Measurements from ENCODE around the gene RASAL2. TPM values are rescaled to one million over a fixed set of nuclear protein-coding genes. Genes with fewer than 3 reads are reported as not detected.

Gene RASAL2
- polyA plus RNA-seq, 1 donor = 17.0 TPM

DNA sequence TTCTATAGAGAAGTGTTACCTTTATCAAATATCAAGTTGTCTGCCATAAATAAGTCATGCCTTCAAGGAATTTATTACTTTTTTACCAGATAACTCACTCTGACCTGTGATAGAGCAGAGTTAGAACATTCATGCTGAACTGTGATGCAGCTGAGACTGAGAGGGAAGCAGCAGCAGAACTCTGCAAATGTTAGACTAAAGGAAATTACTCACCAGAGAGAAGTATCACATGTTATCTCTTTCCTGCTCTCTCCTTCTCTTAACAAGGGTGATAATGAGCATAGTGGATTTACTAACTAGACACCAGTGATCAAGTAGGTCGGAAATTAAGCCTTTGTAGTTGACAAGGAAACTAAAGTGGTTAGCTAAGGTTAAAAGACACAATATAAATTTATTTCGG, 181.6 kb downstream of the RASAL2 start:
- 80% methylated on average over 1 of the region's 2 CpGs for WGBS (ENCODE audit: insufficient coverage, low lambda C conversion rate)
- Histone ChIP-seq H3K36me3 (ENCODE audit: control insufficient read depth, insufficient read depth, low read length) (no peaks in the 10 kb centered on the region), H3K4me1 (ENCODE audit: control insufficient read depth, insufficient read depth, low read length) (peaks cover 3% of the 10 kb centered on the region), H3K27me3 (ENCODE audit: control insufficient read depth, insufficient read depth, low read length) (no peaks in the 10 kb centered on the region), H3K9me3 (ENCODE audit: control insufficient read depth, low read depth, low read length) (no peaks in the 10 kb centered on the region), H3K4me3 (ENCODE audit: low read length) (no peak overlapping the region), H3K27ac (ENCODE audit: low read length) (peak overlapping the region; percentile 36)
- peak in 1 of 2 donors; percentile 20 for DNase-seq

DNA sequence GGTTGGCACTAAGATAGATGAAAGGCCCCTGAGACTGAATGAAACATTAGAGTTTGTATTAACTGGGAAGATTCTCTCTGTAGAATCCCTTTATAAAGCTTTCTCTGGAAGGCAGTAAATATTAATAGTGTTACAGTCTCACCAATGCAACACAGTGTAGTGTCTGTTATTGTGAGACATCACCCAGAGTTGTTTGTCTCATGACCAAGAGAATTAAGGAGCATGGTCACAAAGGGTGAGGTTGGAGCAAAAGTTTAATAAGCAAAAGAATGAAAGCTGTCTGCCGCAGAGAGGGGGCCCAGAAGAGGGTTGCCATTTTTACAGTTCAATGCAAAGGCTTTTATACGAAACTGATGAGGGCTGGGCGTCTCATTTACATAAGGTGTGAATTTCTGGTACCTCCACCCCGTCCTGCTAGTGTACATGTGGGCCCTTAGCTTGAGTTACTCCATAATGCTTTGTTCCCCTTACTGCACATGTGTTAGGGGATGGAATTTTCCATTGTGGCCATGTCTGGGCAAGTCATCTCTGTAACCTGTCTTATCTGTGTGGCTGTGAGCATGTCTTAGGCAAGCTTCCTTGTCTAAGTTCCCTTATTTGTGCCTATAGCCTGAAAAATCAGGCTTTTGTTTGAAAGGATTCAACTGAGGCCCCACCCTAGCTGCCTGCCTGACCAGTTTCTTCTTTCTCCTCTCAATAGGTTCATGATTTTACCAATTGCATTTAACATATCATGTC, 184.1 kb downstream of the RASAL2 start:
- H3K27me3 ChIP-seq (ENCODE audit: control insufficient read depth, insufficient read depth, low read length) = no peaks in the 10 kb centered on the region
- DNase-seq = no peak
- no peak overlapping the region for H3K4me3 ChIP-seq (ENCODE audit: low read length)
- WGBS (ENCODE audit: insufficient coverage, low lambda C conversion rate) = 100% methylated on average over 1 of the region's 4 CpGs
- H3K9me3 ChIP-seq (ENCODE audit: control insufficient read depth, low read depth, low read length) = no peaks in the 10 kb centered on the region
- peaks cover 3% of the 10 kb centered on the region for H3K4me1 ChIP-seq (ENCODE audit: control insufficient read depth, insufficient read depth, low read length)
- no peaks in the 10 kb centered on the region for H3K36me3 ChIP-seq (ENCODE audit: control insufficient read depth, insufficient read depth, low read length)
- H3K27ac ChIP-seq (ENCODE audit: low read length) = no peak overlapping the region

DNA sequence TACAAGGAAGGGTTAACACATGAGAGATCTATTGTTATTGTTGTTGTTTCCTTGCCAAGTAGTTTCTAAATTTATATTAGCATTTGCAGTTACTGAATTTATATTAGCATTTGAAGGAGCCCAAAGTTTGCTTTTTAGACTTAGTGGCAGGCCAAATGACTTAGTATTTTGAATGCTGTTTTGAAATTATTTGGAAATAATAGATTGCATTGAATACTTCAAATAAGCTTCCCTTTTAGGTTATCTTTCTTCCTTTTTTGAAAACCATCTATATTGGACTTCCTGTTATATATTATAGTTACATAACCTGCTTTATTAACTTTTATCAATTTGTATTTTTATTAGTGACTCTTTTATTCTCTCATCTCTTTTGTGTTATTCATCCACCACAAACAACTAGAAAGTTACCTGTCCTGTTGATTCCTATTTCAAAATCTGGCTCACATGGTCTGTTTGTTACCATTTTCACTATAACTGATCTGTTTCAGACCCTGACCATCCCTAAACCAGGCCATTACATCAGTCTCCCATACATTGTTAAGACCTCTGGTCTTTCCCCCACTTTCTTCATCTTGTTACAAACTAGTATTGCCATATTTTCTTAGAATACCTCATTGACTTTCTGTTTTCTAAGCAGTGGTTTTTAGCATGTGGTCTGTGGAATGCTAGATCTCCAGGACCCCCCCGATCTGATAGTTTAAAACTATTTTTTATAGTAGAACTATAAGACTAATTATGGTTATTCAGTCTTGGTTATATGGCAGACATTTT, 185.2 kb downstream of the RASAL2 start:
- Histone ChIP-seq H3K9me3 (ENCODE audit: control insufficient read depth, low read depth, low read length) (no peaks in the 10 kb centered on the region), H3K36me3 (ENCODE audit: control insufficient read depth, insufficient read depth, low read length) (peaks cover 4% of the 10 kb centered on the region), H3K4me1 (ENCODE audit: control insufficient read depth, insufficient read depth, low read length) (peaks cover 3% of the 10 kb centered on the region), H3K4me3 (ENCODE audit: low read length) (no peak overlapping the region), H3K27me3 (ENCODE audit: control insufficient read depth, insufficient read depth, low read length) (no peaks in the 10 kb centered on the region), H3K27ac (ENCODE audit: low read length) (no peak overlapping the region)
- WGBS (ENCODE audit: insufficient coverage, low lambda C conversion rate) = no CpG with 5 or more reads among the region's 1 CpG
- DNase-seq = no peak

DNA sequence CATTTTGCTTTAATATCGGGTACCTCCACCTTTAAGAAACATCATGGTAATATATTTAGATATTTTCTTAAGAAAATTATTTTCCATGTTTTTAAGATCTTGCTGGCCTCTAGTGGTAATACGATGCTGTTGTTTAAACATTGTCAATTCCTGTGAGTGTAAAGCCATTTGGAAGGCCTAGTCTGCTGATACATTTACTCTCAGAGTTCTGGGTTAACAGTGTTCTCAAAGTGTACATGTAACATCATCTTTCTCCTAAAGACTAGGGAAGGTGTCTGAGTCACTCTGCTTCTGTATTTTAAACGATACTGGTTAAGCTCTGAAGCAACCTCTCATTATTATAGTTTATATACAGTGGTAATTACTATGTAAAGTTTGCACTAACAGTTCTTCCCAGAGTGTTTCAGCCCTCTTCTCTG, 189.1 kb downstream of the RASAL2 start:
- WGBS (ENCODE audit: insufficient coverage, low lambda C conversion rate) = 25% methylated on average over 1 of the region's 3 CpGs
- H3K27me3 ChIP-seq (ENCODE audit: control insufficient read depth, insufficient read depth, low read length) = no peaks in the 10 kb centered on the region
- H3K27ac ChIP-seq (ENCODE audit: low read length) = no peak overlapping the region

DNA sequence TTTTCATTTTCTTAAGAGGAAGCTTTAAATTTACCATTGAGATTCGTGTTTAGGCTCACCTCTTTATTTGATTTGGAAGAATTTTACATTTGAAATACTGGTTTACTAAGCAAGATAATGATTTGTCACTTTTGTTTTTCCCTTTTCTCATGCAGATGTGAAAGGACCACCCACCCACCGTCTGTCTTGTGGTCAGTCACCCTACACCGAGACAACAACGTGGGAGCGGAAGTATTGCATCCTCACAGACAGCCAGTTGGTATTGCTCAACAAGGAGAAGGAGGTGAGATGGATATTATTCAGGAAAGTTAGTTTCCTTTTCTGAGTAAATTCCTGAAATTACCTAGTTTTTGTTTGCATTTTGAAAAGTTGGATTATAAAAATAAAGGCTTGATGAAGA, 189.5 kb downstream of the RASAL2 start:
- WGBS (ENCODE audit: insufficient coverage, low lambda C conversion rate) = 69% methylated on average over 5 of the region's 5 CpGs
- H3K27me3 ChIP-seq (ENCODE audit: control insufficient read depth, insufficient read depth, low read length) = no peaks in the 10 kb centered on the region
- H3K9me3 ChIP-seq (ENCODE audit: control insufficient read depth, low read depth, low read length) = no peaks in the 10 kb centered on the region
- H3K4me3 ChIP-seq (ENCODE audit: low read length) = no peak overlapping the region
- no peaks in the 10 kb centered on the region for H3K4me1 ChIP-seq (ENCODE audit: control insufficient read depth, insufficient read depth, low read length)
- no peak overlapping the region for H3K27ac ChIP-seq (ENCODE audit: low read length)
- peaks cover 10% of the 10 kb centered on the region for H3K36me3 ChIP-seq (ENCODE audit: control insufficient read depth, insufficient read depth, low read length)
- DNase-seq = no peak

More for the DNA sequence above, 189.1 kb downstream of the RASAL2 start:
- peak in 1 of 2 donors; percentile 14 for DNase-seq
- Histone ChIP-seq H3K9me3 (ENCODE audit: control insufficient read depth, low read depth, low read length) (no peaks in the 10 kb centered on the region), H3K4me1 (ENCODE audit: control insufficient read depth, insufficient read depth, low read length) (no peaks in the 10 kb centered on the region), H3K4me3 (ENCODE audit: low read length) (no peak overlapping the region), H3K36me3 (ENCODE audit: control insufficient read depth, insufficient read depth, low read length) (peaks cover 10% of the 10 kb centered on the region)

DNA sequence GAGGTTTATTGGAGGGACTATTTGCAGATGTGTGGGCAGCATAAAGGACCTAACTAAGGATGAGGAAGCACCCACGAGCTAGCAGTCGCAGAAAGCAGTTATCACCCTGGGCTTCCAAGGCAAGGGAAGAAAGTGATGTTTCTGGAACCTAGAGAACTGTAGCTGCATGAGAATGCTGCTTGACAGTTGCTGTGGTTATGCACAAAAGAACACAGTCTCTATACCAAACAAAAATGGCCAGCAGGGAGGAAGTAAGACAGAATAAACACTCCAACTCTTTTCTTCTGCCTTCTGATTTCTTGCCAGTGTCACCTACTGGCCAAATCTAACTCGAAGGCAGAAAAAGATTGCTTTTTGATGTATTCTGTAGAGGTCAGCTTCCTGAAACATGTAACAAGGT, 190.2 kb downstream of the RASAL2 start:
- H3K27me3 ChIP-seq (ENCODE audit: control insufficient read depth, insufficient read depth, low read length) = no peaks in the 10 kb centered on the region
- no peak overlapping the region for H3K4me3 ChIP-seq (ENCODE audit: low read length)
- H3K4me1 ChIP-seq (ENCODE audit: control insufficient read depth, insufficient read depth, low read length) = no peaks in the 10 kb centered on the region
- 74% methylated on average over 3 of the region's 3 CpGs for WGBS (ENCODE audit: insufficient coverage, low lambda C conversion rate)
- no peaks in the 10 kb centered on the region for H3K9me3 ChIP-seq (ENCODE audit: control insufficient read depth, low read depth, low read length)
- H3K27ac ChIP-seq (ENCODE audit: low read length) = no peak overlapping the region
- peaks cover 10% of the 10 kb centered on the region for H3K36me3 ChIP-seq (ENCODE audit: control insufficient read depth, insufficient read depth, low read length)
- DNase-seq = no peak

DNA sequence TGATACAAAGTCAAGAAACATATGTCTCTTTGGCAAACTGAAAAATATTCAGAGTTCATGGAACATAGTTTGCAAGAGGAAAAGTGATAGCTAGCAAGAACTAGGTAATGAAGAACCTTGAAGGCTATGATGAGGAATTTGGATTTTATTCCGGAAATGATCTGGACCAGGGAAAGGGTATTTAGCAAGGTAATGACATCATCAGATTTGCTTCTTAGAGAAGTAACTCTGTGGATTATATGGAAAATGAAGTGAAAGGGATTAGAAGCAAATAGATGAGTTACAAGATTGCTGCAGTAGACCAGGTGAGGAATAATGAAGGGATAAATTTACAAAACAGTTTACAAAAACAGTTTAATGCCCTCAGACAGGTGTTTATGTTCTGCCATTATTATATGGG, 197.3 kb downstream of the RASAL2 start:
- WGBS (ENCODE audit: insufficient coverage, low lambda C conversion rate) = 100% methylated on average over 1 of the region's 1 CpG

DNA sequence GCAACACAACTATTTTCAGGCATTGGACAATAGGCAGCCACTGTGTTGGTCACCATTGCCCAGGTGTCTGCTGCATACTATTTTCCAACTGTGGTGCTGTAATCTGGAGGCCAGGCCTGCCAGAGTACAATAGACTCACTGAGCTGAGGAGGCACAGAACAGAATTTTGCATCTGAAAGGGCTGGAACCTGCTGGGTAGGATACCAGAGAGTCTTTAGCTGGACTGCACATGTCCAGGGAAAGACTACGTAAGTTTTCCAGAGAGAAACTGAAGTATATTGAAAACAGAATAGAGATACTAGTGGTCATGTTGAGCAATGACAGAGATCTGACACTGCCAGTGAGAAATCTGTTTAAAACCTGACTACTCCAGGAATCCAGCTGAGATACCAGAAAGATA, 200.8 kb downstream of the RASAL2 start:
- Histone ChIP-seq H3K4me3 (ENCODE audit: low read length) (no peak overlapping the region), H3K27me3 (ENCODE audit: control insufficient read depth, insufficient read depth, low read length) (no peaks in the 10 kb centered on the region), H3K4me1 (ENCODE audit: control insufficient read depth, insufficient read depth, low read length) (no peaks in the 10 kb centered on the region), H3K36me3 (ENCODE audit: control insufficient read depth, insufficient read depth, low read length) (no peaks in the 10 kb centered on the region), H3K9me3 (ENCODE audit: control insufficient read depth, low read depth, low read length) (no peaks in the 10 kb centered on the region), H3K27ac (ENCODE audit: low read length) (no peak overlapping the region)
- no peak for DNase-seq
- WGBS (ENCODE audit: insufficient coverage, low lambda C conversion rate) = no CpG with 5 or more reads among the region's 1 CpG

More for the DNA sequence above, 197.3 kb downstream of the RASAL2 start:
- Histone ChIP-seq H3K27me3 (ENCODE audit: control insufficient read depth, insufficient read depth, low read length) (no peaks in the 10 kb centered on the region), H3K4me1 (ENCODE audit: control insufficient read depth, insufficient read depth, low read length) (no peaks in the 10 kb centered on the region), H3K36me3 (ENCODE audit: control insufficient read depth, insufficient read depth, low read length) (no peaks in the 10 kb centered on the region), H3K27ac (ENCODE audit: low read length) (no peak overlapping the region), H3K9me3 (ENCODE audit: control insufficient read depth, low read depth, low read length) (no peaks in the 10 kb centered on the region), H3K4me3 (ENCODE audit: low read length) (no peak overlapping the region)
- no peak for DNase-seq

DNA sequence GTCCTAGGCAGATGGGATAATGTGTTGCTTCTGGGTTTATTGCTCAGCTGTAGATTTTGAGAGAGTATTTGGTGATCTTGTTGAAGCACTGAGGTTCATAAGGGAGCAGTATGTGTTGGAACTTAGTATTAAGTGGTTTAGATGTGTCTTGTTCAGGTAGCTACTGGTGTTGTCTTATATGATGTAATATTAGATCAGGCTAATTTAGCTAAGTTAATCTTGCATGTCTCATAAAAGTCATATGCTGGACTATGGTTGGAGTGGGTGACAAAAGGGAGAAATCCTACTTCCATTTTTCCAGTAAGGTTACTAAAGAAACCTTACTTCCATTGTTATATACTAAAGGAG, 206.4 kb downstream of the RASAL2 start:
- H3K27me3 ChIP-seq (ENCODE audit: control insufficient read depth, insufficient read depth, low read length) = no peaks in the 10 kb centered on the region
- H3K36me3 ChIP-seq (ENCODE audit: control insufficient read depth, insufficient read depth, low read length) = no peaks in the 10 kb centered on the region
- no peaks in the 10 kb centered on the region for H3K4me1 ChIP-seq (ENCODE audit: control insufficient read depth, insufficient read depth, low read length)
- no peak overlapping the region for H3K4me3 ChIP-seq (ENCODE audit: low read length)
- no peak overlapping the region for H3K27ac ChIP-seq (ENCODE audit: low read length)
- H3K9me3 ChIP-seq (ENCODE audit: control insufficient read depth, low read depth, low read length) = no peaks in the 10 kb centered on the region
- DNase-seq = no peak

DNA sequence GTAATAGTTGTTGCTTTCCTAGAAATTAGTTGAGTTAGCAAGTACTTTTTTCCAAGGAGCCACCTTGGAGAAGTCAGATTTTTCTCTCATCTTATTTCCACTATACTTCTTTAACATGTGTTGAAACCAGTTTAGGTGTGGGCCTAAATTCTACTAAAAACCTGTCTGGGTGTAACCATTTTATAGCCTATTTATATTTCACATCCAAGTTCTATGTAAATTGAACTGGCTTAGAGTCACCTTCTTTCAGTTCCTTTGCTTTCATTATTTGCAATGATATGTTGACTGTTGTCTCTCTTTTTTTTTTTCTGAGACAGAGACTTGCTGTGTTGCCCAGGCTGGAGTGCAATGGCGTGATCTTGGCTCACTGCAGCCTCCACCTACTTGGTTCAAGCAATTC, 207.2 kb downstream of the RASAL2 start:
- DNase-seq = no peak
- Histone ChIP-seq H3K9me3 (ENCODE audit: control insufficient read depth, low read depth, low read length) (no peaks in the 10 kb centered on the region), H3K4me1 (ENCODE audit: control insufficient read depth, insufficient read depth, low read length) (no peaks in the 10 kb centered on the region), H3K27ac (ENCODE audit: low read length) (no peak overlapping the region), H3K4me3 (ENCODE audit: low read length) (no peak overlapping the region), H3K36me3 (ENCODE audit: control insufficient read depth, insufficient read depth, low read length) (no peaks in the 10 kb centered on the region), H3K27me3 (ENCODE audit: control insufficient read depth, insufficient read depth, low read length) (no peaks in the 10 kb centered on the region)
- no CpG with 5 or more reads among the region's 1 CpG for WGBS (ENCODE audit: insufficient coverage, low lambda C conversion rate)

DNA sequence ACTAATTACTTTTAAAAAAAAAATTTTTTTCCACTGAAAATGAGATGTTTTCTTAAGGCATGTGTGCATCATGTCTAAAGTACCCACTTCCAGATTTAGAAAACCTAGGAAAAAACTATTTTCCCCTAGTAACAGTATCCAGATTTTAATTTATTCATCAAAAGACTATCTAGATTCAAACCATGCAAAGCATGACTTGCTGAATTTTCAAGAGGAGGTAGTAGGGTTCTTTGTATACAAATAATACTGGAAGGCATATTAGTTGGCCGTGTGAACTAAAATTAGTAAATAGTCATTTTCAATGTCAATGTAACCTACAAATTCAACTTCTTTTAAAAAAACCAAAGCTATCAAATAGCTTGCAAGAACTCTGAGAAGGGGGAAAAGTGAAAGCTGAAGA, 213.4 kb downstream of the RASAL2 start:
- no peaks in the 10 kb centered on the region for H3K36me3 ChIP-seq (ENCODE audit: control insufficient read depth, insufficient read depth, low read length)
- no peak overlapping the region for H3K4me3 ChIP-seq (ENCODE audit: low read length)
- peaks cover 2% of the 10 kb centered on the region for H3K4me1 ChIP-seq (ENCODE audit: control insufficient read depth, insufficient read depth, low read length)
- H3K27me3 ChIP-seq (ENCODE audit: control insufficient read depth, insufficient read depth, low read length) = no peaks in the 10 kb centered on the region
- WGBS (ENCODE audit: insufficient coverage, low lambda C conversion rate) = 100% methylated on average over 1 of the region's 1 CpG
- no peaks in the 10 kb centered on the region for H3K9me3 ChIP-seq (ENCODE audit: control insufficient read depth, low read depth, low read length)
- no peak for DNase-seq
- no peak overlapping the region for H3K27ac ChIP-seq (ENCODE audit: low read length)
